T-cell (primary cell): Measurements from ENCODE around the gene TAS2R42. TPM values are rescaled to one million over a fixed set of nuclear protein-coding genes. Genes with fewer than 3 reads are reported as not detected.

Experiments used
- ATAC-seq, 4 experiments: fragments of 200-7000 bp in 3 of 4; fragments of 150-1000 bp in 1 of 4; cut with Tn5 transposase; replicated peaks in 1 of 4; 1 replicate in 3 of 4; 2 replicates in 1 of 4; pipeline ENCODE4 v1.10.0; 2021; ENCODE audit warnings: moderate library complexity in 3 of 4, mild to moderate bottlenecking in 2 of 4, moderate number of reproducible peaks in 1 of 4
- CTCF ChIA-PET, 2 donors: fragments of 300-600 bp; sonication (Branson Sonifier 250); formaldehyde crosslinking; loops; one replicate each; lab custom pipeline; 2022; ENCODE audit warnings: antibody characterized with exemption in 2 of 2; lab: Charles Lee
- POLR2A ChIA-PET, 2 donors: fragments of 300-600 bp; sonication (Branson Sonifier 250); formaldehyde crosslinking; loops; one replicate each; lab custom pipeline; 2022; ENCODE audit warnings: antibody characterized with exemption in 2 of 2; lab: Charles Lee
- DNase-seq, 35 experiments: peaks; one replicate each; pipeline versions ENCODE4 v3.0.0 to v3.0.0-alpha.2; 2013 to 2023
- H3K27ac ChIP-seq: one replicate; pipeline ENCODE4 v1.5.1; 2013; ENCODE audit warnings: low read length
- H3K27me3 ChIP-seq, 2 experiments: replicated peaks in 1 of 2; 1 replicate in 1 of 2; 2 replicates in 1 of 2; pipeline versions ENCODE4 v1.6.1 to v1.7.0; 2013; ENCODE audit warnings: low read length in 1 of 2, mixed read lengths in 1 of 2; ENCODE audit not compliant: control insufficient read depth in 2 of 2, insufficient read depth in 2 of 2; ENCODE audit errors: extremely low read depth in 1 of 2
- H3K36me3 ChIP-seq, 2 donors: 1 replicate in 1 of 2; 2 replicates in 1 of 2; pipeline versions ENCODE4 v1.6.1 to v1.7.0; 2013; ENCODE audit warnings: low read length in 1 of 2; ENCODE audit not compliant: control insufficient read depth in 2 of 2, insufficient read depth in 1 of 2; ENCODE audit errors: extremely low read depth in 1 of 2
- H3K4me1 ChIP-seq, 2 experiments: 1 replicate in 1 of 2; 2 replicates in 1 of 2; pipeline versions ENCODE4 v1.6.1 to v1.7.0; 2013; ENCODE audit warnings: low read length in 2 of 2, mixed read lengths in 1 of 2; ENCODE audit not compliant: insufficient read depth in 2 of 2, control insufficient read depth in 1 of 2; ENCODE audit errors: extremely low read depth in 1 of 2
- H3K4me3 ChIP-seq, 2 donors: 1 replicate in 1 of 2; 2 replicates in 1 of 2; pipeline versions ENCODE4 v1.5.1 to v1.7.0; 2013; ENCODE audit warnings: mild to moderate bottlenecking in 2 of 2, low read length in 1 of 2, moderate library complexity in 1 of 2; ENCODE audit not compliant: control insufficient read depth in 1 of 2; ENCODE audit errors: extremely low read depth in 1 of 2
- H3K9me3 ChIP-seq: 2 replicates; pipeline ENCODE4 v1.7.0; 2013
- H3K27ac Mint-ChIP-seq, 2 donors: one replicate each; pipeline ENCODE4 v1.8.0; 2020 to 2021; ENCODE audit warnings: mild to moderate bottlenecking in 2 of 2, mixed read lengths in 2 of 2
- H3K27me3 Mint-ChIP-seq, 2 donors: one replicate each; pipeline ENCODE4 v1.8.0; 2021 to 2022; ENCODE audit warnings: mixed read lengths in 2 of 2
- H3K36me3 Mint-ChIP-seq: one replicate; pipeline ENCODE4 v1.8.0; 2021; ENCODE audit warnings: mixed read lengths
- H3K4me1 Mint-ChIP-seq, 3 donors: one replicate each; pipeline ENCODE4 v1.8.0; 2020 to 2022; ENCODE audit warnings: mixed read lengths in 3 of 3, mild to moderate bottlenecking in 1 of 3
- H3K4me3 Mint-ChIP-seq, 3 donors: one replicate each; pipeline ENCODE4 v1.8.0; 2020 to 2022; ENCODE audit warnings: mild to moderate bottlenecking in 3 of 3, mixed read lengths in 3 of 3, moderate library complexity in 3 of 3
- H3K9me3 Mint-ChIP-seq, 3 donors: one replicate each; pipeline ENCODE4 v1.8.0; 2020 to 2022; ENCODE audit warnings: mixed read lengths in 3 of 3
- WGBS: methylation state at CpG from one replicate; pipeline ENCODE4 v1.1.5; 2013; ENCODE audit warnings: missing lambda C conversion rate; ENCODE audit not compliant: insufficient coverage; 5-methylcytosine and 5-hydroxymethylcytosine counted together
- total RNA-seq, 35 experiments: library from RNA in 6 of 35; stranded (reverse) in 6 of 35; fragments of 120-200 nt in 1 of 35; gene quantifications; one replicate each; pipeline versions ENCODE4 v1.2.1 to v1.2.4 and lab custom pipeline; 2013 to 2026

The TAS2R42 gene
- total RNA-seq, 5 donors from 2014 or later (not counting 1 experiment from before 2014, with no cell fraction given), result not detected

- ChIA-PET CTCF (no interaction called here), POLR2A (interaction anchor here in 1 of 2 donors (1.2 kb wide), 1 partner anchor 17 kb away, joined by 5 read pairs; the partner anchor contains the start of gene SMIM10L1)
- WGBS, result no CpG with 5 or more reads among the region's 1 CpG
- Mint-ChIP-seq H3K36me3 (peaks cover 57% of the 10 kb centered on the region), H3K4me1 (peaks cover 31 to 33% (median 31%) of the 10 kb centered on the region in 3 donors), H3K27ac (no peak overlapping the region), H3K4me3 (no peak overlapping the region), H3K9me3 (peaks cover 0 to 17% (median 8%) of the 10 kb centered on the region in 3 donors), H3K27me3 (no peaks in the 10 kb centered on the region)
- Histone ChIP-seq H3K27ac (no peak overlapping the region), H3K4me1 (no peaks in the 10 kb centered on the region), H3K9me3 (no peaks in the 10 kb centered on the region), H3K36me3 (peaks cover 3 to 5% of the 10 kb centered on the region in 2 donors), H3K4me3 (no peak overlapping the region), H3K27me3 (no peaks in the 10 kb centered on the region)
- DNase-seq, result no peak
- no peak for ATAC-seq
Measured at GRCh38 chr12:11154400-11154925, 32.3 kb downstream of the TAS2R42 start.

GRCh38 chr12:11152725-11153124 lies 34.0 kb downstream of the TAS2R42 start:
- Histone ChIP-seq H3K4me3 (no peak overlapping the region), H3K9me3 (no peaks in the 10 kb centered on the region), H3K4me1 (no peaks in the 10 kb centered on the region), H3K36me3 (peaks cover 0 to 5% of the 10 kb centered on the region in 2 donors), H3K27me3 (no peaks in the 10 kb centered on the region), H3K27ac (no peak overlapping the region)
- Mint-ChIP-seq H3K4me3 (no peak overlapping the region), H3K9me3 (peaks cover 0 to 17% (median 8%) of the 10 kb centered on the region in 3 donors), H3K4me1 (peaks cover 13 to 24% (median 20%) of the 10 kb centered on the region in 3 donors), H3K27ac (no peak overlapping the region), H3K36me3 (peaks cover 47% of the 10 kb centered on the region), H3K27me3 (no peaks in the 10 kb centered on the region)
- POLR2A ChIA-PET, result no interaction called here
- ATAC-seq, result no peak
- no CpG with 5 or more reads among the region's 2 CpGs for WGBS
- CTCF ChIA-PET, result no interaction called here
- no peak for DNase-seq

GRCh38 chr12:11150832-11151231 lies 35.9 kb downstream of the TAS2R42 start:
- Histone ChIP-seq H3K9me3 (no peaks in the 10 kb centered on the region), H3K4me1 (no peaks in the 10 kb centered on the region), H3K4me3 (no peak overlapping the region), H3K27ac (no peak overlapping the region), H3K36me3 (peaks cover 0 to 5% of the 10 kb centered on the region in 2 donors), H3K27me3 (no peaks in the 10 kb centered on the region)
- Mint-ChIP-seq H3K9me3 (peaks cover 0 to 9% (median 6%) of the 10 kb centered on the region in 3 donors), H3K36me3 (peaks cover 36% of the 10 kb centered on the region), H3K4me3 (no peak overlapping the region), H3K27ac (no peak overlapping the region), H3K4me1 (peaks cover 6 to 21% (median 20%) of the 10 kb centered on the region in 3 donors), H3K27me3 (no peaks in the 10 kb centered on the region)
- DNase-seq (no peak), ATAC-seq (no peak)
- WGBS, result no CpG with 5 or more reads among the region's 1 CpG
- CTCF ChIA-PET, result no interaction called here
- POLR2A ChIA-PET, result no interaction called here

- ChIA-PET POLR2A (no interaction called here), CTCF (no interaction called here)
- ATAC-seq (no peak), DNase-seq (no peak)
- Mint-ChIP-seq H3K27ac (no peak overlapping the region), H3K4me3 (no peak overlapping the region), H3K36me3 (peaks cover 46% of the 10 kb centered on the region), H3K27me3 (no peaks in the 10 kb centered on the region), H3K9me3 (peaks cover 5 to 27% (median 14%) of the 10 kb centered on the region in 3 donors), H3K4me1 (peaks cover 15 to 36% (median 24%) of the 10 kb centered on the region in 3 donors)
- Histone ChIP-seq H3K27me3 (no peaks in the 10 kb centered on the region), H3K4me1 (no peaks in the 10 kb centered on the region), H3K4me3 (no peak overlapping the region), H3K36me3 (peaks cover 0 to 5% of the 10 kb centered on the region in 2 donors), H3K27ac (no peak overlapping the region), H3K9me3 (peaks cover 2% of the 10 kb centered on the region)
- WGBS, result no CpG with 5 or more reads among the region's 1 CpG
Measured at GRCh38 chr12:11147420-11147819, 39.3 kb downstream of the TAS2R42 start.

GRCh38 chr12:11144297-11144696 lies 42.4 kb downstream of the TAS2R42 start:
- no peak overlapping the region for H3K4me3 Mint-ChIP-seq
- peaks cover 0 to 6% of the 10 kb centered on the region in 2 donors for H3K36me3 ChIP-seq
- CTCF ChIA-PET, result interaction anchor here in 1 of 2 donors (1.2 kb wide), 1 partner anchor 27 kb away, joined by 4 read pairs; no protein-coding TSS in a partner anchor

GRCh38 chr12:11143352-11143751 lies 43.4 kb downstream of the TAS2R42 start:
- no peak overlapping the region for H3K27ac Mint-ChIP-seq
- DNase-seq (no peak), ATAC-seq (no peak)
- ChIA-PET POLR2A (no interaction called here), CTCF (no interaction called here)
- WGBS, result no CpG with 5 or more reads among the region's 2 CpGs
- peaks cover 30 to 48% (median 36%) of the 10 kb centered on the region in 3 donors for H3K4me1 Mint-ChIP-seq
- Histone ChIP-seq H3K27me3 (no peaks in the 10 kb centered on the region), H3K27ac (no peak overlapping the region), H3K9me3 (peaks cover 4% of the 10 kb centered on the region), H3K4me1 (no peaks in the 10 kb centered on the region), H3K36me3 (peaks cover 0 to 6% of the 10 kb centered on the region in 2 donors), H3K4me3 (no peak overlapping the region)
- H3K9me3 Mint-ChIP-seq, result peaks cover 5 to 19% (median 10%) of the 10 kb centered on the region in 3 donors
- peaks cover 55% of the 10 kb centered on the region for H3K36me3 Mint-ChIP-seq
- no peak overlapping the region for H3K4me3 Mint-ChIP-seq
- H3K27me3 Mint-ChIP-seq, result no peaks in the 10 kb centered on the region

More at GRCh38 chr12:11144297-11144696, 42.4 kb downstream of the TAS2R42 start:
- Histone ChIP-seq H3K9me3 (peaks cover 2% of the 10 kb centered on the region), H3K4me1 (no peaks in the 10 kb centered on the region), H3K4me3 (no peak overlapping the region), H3K27ac (no peak overlapping the region), H3K27me3 (no peaks in the 10 kb centered on the region)
- Mint-ChIP-seq H3K4me1 (peaks cover 26 to 47% (median 35%) of the 10 kb centered on the region in 3 donors), H3K27ac (no peak overlapping the region), H3K27me3 (no peaks in the 10 kb centered on the region), H3K9me3 (peaks cover 5 to 19% (median 10%) of the 10 kb centered on the region in 3 donors), H3K36me3 (peaks cover 54% of the 10 kb centered on the region)
- DNase-seq, result no peak
- whole genome bisulfite sequencing, result 100% methylated on average over 4 of the region's 5 CpGs
- ATAC-seq, result no peak
- POLR2A ChIA-PET, result no interaction called here
